NT2/D1 (cell line): Measurements from ENCODE around the gene IFIH1.

Experiments
- SUZ12 ChIP-seq: IDR thresholded peaks from 2 replicates; pipeline ENCODE4 v1.6.1; 2011; ENCODE audit not compliant: insufficient read length, insufficient read depth; ENCODE audit errors: extremely low read depth
- YY1 ChIP-seq: IDR thresholded peaks from 2 replicates; pipeline ENCODE4 v1.6.1; 2011; ENCODE audit not compliant: insufficient read length, insufficient read depth
- ZNF274 ChIP-seq: IDR thresholded peaks from 2 replicates; pipeline ENCODE4 v1.6.1; 2011; ENCODE audit warnings: mild to moderate bottlenecking, low read depth, low read length

GRCh38 chr2:162301151-162301804 is 17.2 kb downstream of the IFIH1 start:
- TF ChIP-seq YY1 (no peak), ZNF274 (no peak), SUZ12 (no peak)
